Measurements from ENCODE around the gene MRC2.

DNA sequence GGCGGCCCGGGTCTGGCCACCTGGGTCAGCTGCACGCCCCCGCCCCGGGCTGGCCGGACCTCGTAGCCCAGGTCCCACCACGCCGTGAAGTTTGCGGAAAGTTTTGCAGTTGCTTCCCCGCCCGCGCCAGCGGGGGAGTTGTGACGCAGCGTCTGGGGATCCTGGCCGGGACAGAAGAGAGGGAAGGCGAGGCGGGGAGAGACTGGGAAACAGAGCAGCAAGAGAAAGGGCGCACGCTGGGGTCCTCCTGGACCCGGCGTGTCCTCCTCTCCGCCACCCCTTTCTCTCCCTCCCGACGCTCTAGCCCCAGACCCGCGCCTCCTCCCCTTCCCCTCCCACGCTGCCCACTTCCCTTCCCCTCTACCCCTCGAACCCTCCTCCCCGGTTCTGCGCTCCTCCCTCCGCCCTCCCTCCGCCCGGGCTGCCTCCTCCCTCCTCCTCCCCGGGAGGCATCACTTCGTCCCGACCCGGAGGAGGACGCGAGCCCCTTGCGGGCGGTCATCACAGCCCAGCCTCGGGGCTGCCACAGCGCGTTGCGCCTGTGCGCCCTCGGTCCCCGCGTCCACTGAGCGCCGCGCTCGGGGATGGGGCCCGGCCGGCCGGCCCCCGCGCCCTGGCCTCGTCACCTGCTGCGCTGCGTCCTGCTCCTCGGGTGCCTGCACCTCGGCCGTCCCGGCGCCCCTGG is at the start of gene MRC2:
- peak; percentile 27 to 43 for TF ChIP-seq POLR2A (IDR thresholded peaks at IDR 0.05)
- TF ChIP-seq CTCF (IDR thresholded peaks at IDR 0.05) = no peak

Measured in gastroesophageal sphincter (tissue), 3 donors.